Measurements from ENCODE around the gene SCRN3.

DNA sequence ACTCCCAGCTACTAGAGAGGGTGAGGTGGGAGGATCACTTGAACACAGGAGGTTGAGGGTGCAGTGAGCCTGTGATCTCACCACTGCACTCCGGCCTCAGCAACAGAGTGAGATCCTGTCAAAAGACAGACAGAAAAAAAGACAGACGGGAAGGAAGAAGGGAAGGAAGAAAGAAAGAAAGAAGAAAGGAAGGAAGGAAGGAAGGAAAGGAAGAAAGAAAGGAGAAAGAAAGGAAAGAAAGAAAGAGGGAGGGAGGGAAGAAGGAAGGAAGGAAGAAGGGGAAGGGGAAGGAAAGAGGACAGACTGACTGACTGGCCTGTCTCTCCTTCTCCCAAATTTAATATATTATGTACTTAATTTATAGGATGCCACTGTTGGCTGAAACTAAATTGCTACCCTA is 39.2 kb upstream of the SCRN3 start:
- no peak for TF ChIP-seq CTCF (conservative IDR thresholded peaks at IDR 0.05; ENCODE audit: low read depth in 2 of 2)
- TF ChIP-seq EZH2 (IDR thresholded peaks at IDR 0.05; ENCODE audit: low read depth, unreplicated experiment), result no peak
- TF ChIP-seq CREB1 (CRISPR knock-in tag; IDR thresholded peaks at IDR 0.05; ENCODE audit: low read depth), result no peak
- no peak for TF ChIP-seq JUNB (IDR thresholded peaks at IDR 0.05; ENCODE audit: unreplicated experiment)
- no peak for TF ChIP-seq EZH2phosphoT487 (IDR thresholded peaks at IDR 0.05; ENCODE audit: unreplicated experiment)
- no peak for TF ChIP-seq POLR2AphosphoS5 (IDR thresholded peaks at IDR 0.05; ENCODE audit: low read depth)
- TF ChIP-seq ETS1 (IDR thresholded peaks at IDR 0.05), result no peak
- no peak for TF ChIP-seq ZNF462 (CRISPR knock-in tag; IDR thresholded peaks at IDR 0.05)
- no peak for TF ChIP-seq NANOG (IDR thresholded peaks at IDR 0.05; ENCODE audit: borderline replicate concordance)
- no peak for TF ChIP-seq ZNF331 (CRISPR knock-in tag; IDR thresholded peaks at IDR 0.05; ENCODE audit: low read depth)
- no peak for TF ChIP-seq STAT1 (IDR thresholded peaks at IDR 0.05; ENCODE audit: unreplicated experiment)
- no peak for TF ChIP-seq REST (IDR thresholded peaks at IDR 0.05; ENCODE audit: unreplicated experiment)
- TF ChIP-seq ZNF114 (CRISPR knock-in tag; IDR thresholded peaks at IDR 0.05), result no peak
